K562 (cell line): ENCODE measurements around the gene KCNK1. TPM values are rescaled to one million over a fixed set of nuclear protein-coding genes. Genes with fewer than 3 reads are reported as not detected.
A peak's percentile ranks its signal among the peaks of the same experiment; 100 is the strongest.

ENCODE experiments used
- BCLAF1 ChIP-seq, 2 experiments: fragments of 450-650 bp in 1 of 2; IDR thresholded peaks; 2 replicates each; pipeline ENCODE4 v1.6.1; 2011 to 2017; ENCODE audit warnings: low read depth in 2 of 2, antibody characterized with exemption in 1 of 2, borderline replicate concordance in 1 of 2, low read length in 1 of 2, mild to moderate bottlenecking in 1 of 2, mixed read lengths in 1 of 2; ENCODE audit not compliant: control insufficient read depth in 1 of 2
- CBX1 ChIP-seq: sonication (generic); IDR thresholded peaks from 2 replicates; pipeline ENCODE4 v1.6.1; 2016; ENCODE audit warnings: antibody characterized with exemption, low read depth, mild to moderate bottlenecking
- CGGBP1 ChIP-seq: fragments of 250-450 bp; sonication (Bioruptor Pico); IDR thresholded peaks from 2 replicates; pipeline ENCODE4 v1.9.0; 2021; ENCODE audit warnings: mild to moderate bottlenecking
- CTCFL ChIP-seq: IDR thresholded peaks from 2 replicates; pipeline ENCODE4 v1.6.1; 2011; ENCODE audit warnings: borderline replicate concordance, low read depth, mild to moderate bottlenecking, moderate library complexity, low read length; ENCODE audit not compliant: insufficient read depth, poor library complexity, severe bottlenecking
- DDX20 ChIP-seq: fragments of 450-650 bp; IDR thresholded peaks from 2 replicates; pipeline ENCODE4 v1.6.1; 2016; ENCODE audit warnings: missing genetic modification characterization, low read depth, mild to moderate bottlenecking, missing compliant biosample characterization, moderate library complexity
- FOXP4 ChIP-seq: sonication (generic); formaldehyde crosslinking; IDR thresholded peaks from 2 replicates; pipeline ENCODE4 v1.8.0; 2022; ENCODE audit warnings: mild to moderate bottlenecking, missing genetic modification reagents, borderline replicate concordance
- GABPB2 ChIP-seq: fragments of 250-450 bp; sonication (Bioruptor Pico); conservative IDR thresholded peaks from 2 replicates; pipeline ENCODE4 v1.5.1; 2021; ENCODE audit warnings: mild to moderate bottlenecking
- HMG20A ChIP-seq: fragments of 450-650 bp; formaldehyde crosslinking; conservative IDR thresholded peaks from 2 replicates; pipeline ENCODE4 v1.4.0; 2020; ENCODE audit warnings: mild to moderate bottlenecking, mixed read lengths
- KAT8 ChIP-seq: fragments of 450-650 bp; IDR thresholded peaks from 2 replicates; pipeline ENCODE4 v1.6.1; 2016; ENCODE audit warnings: low read depth, mild to moderate bottlenecking
- MECOM ChIP-seq: fragments of 250-450 bp; sonication (Bioruptor Pico); IDR thresholded peaks from 2 replicates; pipeline ENCODE4 v1.8.0; 2022; ENCODE audit warnings: inconsistent platforms
- PTTG1 ChIP-seq: fragments of 450-650 bp; IDR thresholded peaks from 2 replicates; pipeline ENCODE4 v1.6.1; 2016; ENCODE audit warnings: low read depth, mild to moderate bottlenecking, missing genetic modification characterization, missing compliant biosample characterization
- RHOXF2B ChIP-seq: fragments of 250-450 bp; sonication (Bioruptor Pico); conservative IDR thresholded peaks from 2 replicates; pipeline ENCODE4 v1.5.1; 2021
- SMAD4 ChIP-seq: fragments of 250-450 bp; sonication (Bioruptor Pico); conservative IDR thresholded peaks from 2 replicates; pipeline ENCODE4 v1.8.0; 2021; ENCODE audit warnings: inconsistent platforms, mild to moderate bottlenecking, moderate library complexity
- SMARCB1 ChIP-seq: IDR thresholded peaks from 2 replicates; pipeline ENCODE4 v1.6.1; 2011; ENCODE audit warnings: improper control_type of control experiment, low read depth; ENCODE audit not compliant: insufficient read length
- SNAPC5 ChIP-seq: fragments of 250-450 bp; sonication (Bioruptor Pico); IDR thresholded peaks from 2 replicates; pipeline ENCODE4 v1.8.0; 2021; ENCODE audit warnings: moderate library complexity, mild to moderate bottlenecking, inconsistent platforms
- ZNF384 ChIP-seq: IDR thresholded peaks from 2 replicates; pipeline ENCODE4 v1.6.1; 2012; ENCODE audit warnings: low read depth, low read length, improper control_type of control experiment
- ZNF444 ChIP-seq: fragments of 250-450 bp; sonication (Bioruptor Pico); IDR thresholded peaks from 2 replicates; pipeline ENCODE4 v1.4.0; 2020; ENCODE audit warnings: mild to moderate bottlenecking, moderate library complexity
- ZNF445 ChIP-seq: fragments of 250-450 bp; sonication (Bioruptor Pico); IDR thresholded peaks from 2 replicates; pipeline ENCODE4 v1.4.0; 2020; ENCODE audit warnings: low read depth, mild to moderate bottlenecking, moderate library complexity
- ZNF76 ChIP-seq: fragments of 250-450 bp; sonication (Bioruptor Pico); IDR thresholded peaks from 2 replicates; pipeline ENCODE4 v1.4.0; 2020; ENCODE audit warnings: mild to moderate bottlenecking, moderate library complexity, borderline replicate concordance
- polyA plus RNA-seq, 8 experiments: library from polyadenylated mRNA; depleted of rRNA in 4 of 8; stranded (reverse) in 5 of 8; unstranded in 3 of 8; fragments of >200 nt; fragmentation: Nextera tagmentation in 2 of 8; fragmentation: Illumina TruSeq in 1 of 8; extraction: Ambion mirVana in 2 of 8; extraction: Trizol in 1 of 8; gene quantifications; 2 replicates each; pipeline versions ENCODE4 v1.2.1 to v1.2.3, GENCODE V29; 2011 to 2014; ENCODE audit warnings: inconsistent platforms in 1 of 8, missing spikeins in 1 of 8
- total RNA-seq, 7 experiments: library from RNA; depleted of rRNA in 6 of 7; stranded (reverse); fragments of >200 nt in 6 of 7; fragmentation: Illumina TruSeq in 2 of 7; extraction: Trizol in 2 of 7; gene quantifications; 2 replicates each; pipeline versions ENCODE4 v1.2.1 to v1.2.3, GENCODE V29; 2011 to 2021; ENCODE audit warnings: low replicate concordance in 1 of 7

Gene KCNK1
- total and polyA plus RNA-seq, 9 of the 15 experiments (the other 6 are each of a cell fraction or from before 2014, with no cell fraction given) = 3.1 to 22.7 (median 6.0) TPM

GRCh38 chr1:233638513-233638912 lies 24.6 kb downstream of the KCNK1 start (continued):
- TF ChIP-seq FOXP4 (CRISPR knock-in tag) (no peak), BCLAF1 (IDR thresholded peaks at IDR 0.05; ENCODE audit: borderline replicate concordance in 1 of 2, control insufficient read depth in 1 of 2, low read depth in 2 of 2, low read length in 1 of 2) (no peak), MECOM (CRISPR knock-in tag) (no peak), DDX20 (no peak), CGGBP1 (CRISPR knock-in tag) (no peak), ZNF76 (CRISPR knock-in tag) (no peak), HMG20A (CRISPR knock-in tag) (no peak), CTCFL (no peak), SNAPC5 (no peak), PTTG1 (tag) (no peak), ZNF384 (no peak), KAT8 (no peak), RHOXF2B (CRISPR knock-in tag) (no peak), CBX1 (no peak), ZNF445 (CRISPR knock-in tag) (no peak), ZNF444 (CRISPR knock-in tag) (no peak), SMAD4 (CRISPR knock-in tag) (0 out of 2 replicates have a peak, but pooled peaks have one; percentile 34), GABPB2 (CRISPR knock-in tag) (no peak), SMARCB1 (no peak)
